ENCODE measurements around the gene CPNE4. TPM values are rescaled to one million over a fixed set of nuclear protein-coding genes. Genes with fewer than 3 reads are reported as not detected.

CPNE4 gene
- total and polyA plus RNA-seq, 2 donors (not counting 3 experiments of a cell fraction or from before 2014, with no cell fraction given): not detected

- no peak overlapping the region for H3K4me2 ChIP-seq (ENCODE audit: insufficient read depth, low read length)
- dilution Hi-C loops (cut with MboI; ENCODE audit: extremely low pct_ligation_motif_present, low sequenced_read_pairs): no loop called here
- no TSS peak for BruUV-seq (replicated peaks)
These were observed 443.3 kb downstream of the CPNE4 start for GRCh38 chr3:131591394-131592014.

GRCh38 chr3:131586277-131586676 lies 448.5 kb downstream of the CPNE4 start:
- intact Hi-C loops (cut with micrococcal nuclease) (no loop called here), dilution Hi-C loops (cut with MboI; ENCODE audit: extremely low pct_ligation_motif_present, low sequenced_read_pairs) (no loop called here)
- Histone ChIP-seq H4K20me1 (replicated peaks; ENCODE audit: control insufficient read depth, extremely low read depth, insufficient read depth, low read length) (no peaks in the 10 kb centered on the region), H2AFZ (ENCODE audit: low read depth, low read length) (no peak overlapping the region), H3K4me2 (ENCODE audit: insufficient read depth, low read length) (no peak overlapping the region), H3K27me3 (ENCODE audit: control insufficient read depth in 2 of 2, insufficient read depth in 2 of 2, low read length in 2 of 2) (no peaks in the 10 kb centered on the region), H3K79me2 (ENCODE audit: control insufficient read depth, insufficient read depth, low read length) (no peaks in the 10 kb centered on the region), H3K9ac (replicated peaks; ENCODE audit: extremely low read depth, insufficient read depth, low read length) (no peak overlapping the region), H3K4me3 (replicated peaks in 1 of 3; ENCODE audit: insufficient read depth in 1 of 3, low read depth in 1 of 3, low read length in 3 of 3) (no peak overlapping the region), H3K4me1 (ENCODE audit: control insufficient read depth, extremely low read depth, insufficient read depth, low read length) (no peaks in the 10 kb centered on the region), H3K9me3 (replicated peaks; ENCODE audit: control insufficient read depth, insufficient read depth, low read length) (no peaks in the 10 kb centered on the region), H3K36me3 (ENCODE audit: control insufficient read depth in 2 of 2, extremely low read depth in 1 of 2, insufficient read depth in 2 of 2, low read length in 2 of 2) (no peaks in the 10 kb centered on the region), H3K9me1 (replicated peaks; ENCODE audit: control insufficient read depth, extremely low read depth, insufficient read depth, low read length) (no peaks in the 10 kb centered on the region), H3K27ac (ENCODE audit: insufficient read depth, low read depth, low read length) (no peak overlapping the region)
- ChIA-PET POLR2A (no interaction called here), CTCF (no interaction called here)
- no peak for DNase-seq (ENCODE audit: low read depth, low spot score)
- TF ChIP-seq POLR2A (IDR thresholded peaks at IDR 0.05; ENCODE audit: low read depth, low read length): no peak
- no peak for TF ChIP-seq MAX (IDR thresholded peaks at IDR 0.05; ENCODE audit: insufficient read depth, insufficient read length)
- no peak for TF ChIP-seq FOS (IDR thresholded peaks at IDR 0.05; ENCODE audit: borderline replicate concordance, insufficient read depth, low read length)
- FAIRE-seq: no peak
- no TSS peak for BruUV-seq (replicated peaks)

More at GRCh38 chr3:131591394-131592014, 443.3 kb downstream of the CPNE4 start:
- H3K27ac ChIP-seq (ENCODE audit: insufficient read depth, low read depth, low read length): no peak overlapping the region
- H3K9me3 ChIP-seq (replicated peaks; ENCODE audit: control insufficient read depth, insufficient read depth, low read length): no peaks in the 10 kb centered on the region
- DNase-seq (ENCODE audit: low read depth, low spot score) (no peak), FAIRE-seq (no peak)
- intact Hi-C loops (cut with micrococcal nuclease): no loop called here
- TF ChIP-seq POLR2A (IDR thresholded peaks at IDR 0.05; ENCODE audit: low read depth, low read length): no peak
- ChIA-PET CTCF (no interaction called here), POLR2A (interaction anchor here (0.6 kb wide), 1 partner anchor 210 kb away, joined by 3 read pairs; the partner anchor contains the start of gene NUDT16)
- no peaks in the 10 kb centered on the region for H3K9me1 ChIP-seq (replicated peaks; ENCODE audit: control insufficient read depth, extremely low read depth, insufficient read depth, low read length)
- H3K27me3 ChIP-seq (ENCODE audit: control insufficient read depth in 2 of 2, insufficient read depth in 2 of 2, low read length in 2 of 2): no peaks in the 10 kb centered on the region
- H3K4me3 ChIP-seq (replicated peaks in 1 of 3; ENCODE audit: insufficient read depth in 1 of 3, low read depth in 1 of 3, low read length in 3 of 3): no peak overlapping the region
- H3K4me1 ChIP-seq (ENCODE audit: control insufficient read depth, extremely low read depth, insufficient read depth, low read length): no peaks in the 10 kb centered on the region
- H2AFZ ChIP-seq (ENCODE audit: low read depth, low read length): no peak overlapping the region
- no peaks in the 10 kb centered on the region for H3K36me3 ChIP-seq (ENCODE audit: control insufficient read depth in 2 of 2, extremely low read depth in 1 of 2, insufficient read depth in 2 of 2, low read length in 2 of 2)
- no peak overlapping the region for H3K9ac ChIP-seq (replicated peaks; ENCODE audit: extremely low read depth, insufficient read depth, low read length)
- H3K79me2 ChIP-seq (ENCODE audit: control insufficient read depth, insufficient read depth, low read length): no peaks in the 10 kb centered on the region
- H4K20me1 ChIP-seq (replicated peaks; ENCODE audit: control insufficient read depth, extremely low read depth, insufficient read depth, low read length): no peaks in the 10 kb centered on the region

Data from endothelial cell of umbilical vein (primary cell).